HEK293T (cell line): ENCODE measurements around the gene OR5P2.

Experiments used
- BHLHE40 ChIP-seq: fragments of 450-650 bp; IDR thresholded peaks from 2 replicates; pipeline ENCODE4 v1.6.1; 2016; ENCODE audit warnings: mild to moderate bottlenecking, moderate library complexity, borderline replicate concordance
- CTBP1 ChIP-seq: fragments of 450-650 bp; IDR thresholded peaks from 2 replicates; pipeline ENCODE4 v1.6.1; 2016; ENCODE audit warnings: borderline replicate concordance
- FOXK2 ChIP-seq: fragments of 450-650 bp; IDR thresholded peaks from 2 replicates; pipeline ENCODE4 v1.6.1; 2016; ENCODE audit warnings: mild to moderate bottlenecking
- FOXM1 ChIP-seq: fragments of 450-650 bp; IDR thresholded peaks from 2 replicates; pipeline ENCODE4 v1.6.1; 2017; ENCODE audit warnings: mild to moderate bottlenecking, borderline replicate concordance
- SP1 ChIP-seq: fragments of 450-650 bp; IDR thresholded peaks from 2 replicates; pipeline ENCODE4 v1.6.1; 2017
- SUZ12 ChIP-seq: fragments of 450-650 bp; IDR thresholded peaks from 2 replicates; pipeline ENCODE4 v1.6.1; 2016; ENCODE audit warnings: mild to moderate bottlenecking
- ZNF384 ChIP-seq: fragments of 450-650 bp; IDR thresholded peaks from 2 replicates; pipeline ENCODE4 v1.6.1; 2016

GRCh38 chr11:7759010-7759409 lies 37.7 kb downstream of the OR5P2 start:
- TF ChIP-seq SP1 = no peak
- TF ChIP-seq CTBP1 = no peak
- TF ChIP-seq FOXK2 = no peak
- no peak for TF ChIP-seq ZNF384
- no peak for TF ChIP-seq FOXM1
- TF ChIP-seq BHLHE40 = no peak
- TF ChIP-seq SUZ12 = no peak
